Measurements from ENCODE around the gene HNRNPCL4. TPM values are rescaled to one million over a fixed set of nuclear protein-coding genes. Genes with fewer than 3 reads are reported as not detected.

The HNRNPCL4 gene
- not detected in 2 replicates for total RNA-seq

GRCh38 chr1:13165531-13165930, at the start of gene HNRNPCL4:
TSS of gene HNRNPCL4 (minus strand) at chr1:13165631. CDS start at chr1:13165467, 164 bp downstream.

GRCh38 chr1:13201309-13201708, 35.9 kb upstream of the HNRNPCL4 start, which contains the start of gene PRAMEF13:
TSS of gene PRAMEF13 (minus strand) at chr1:13201409. CDS start at chr1:13199589, 1,820 bp downstream.

GRCh38 chr1:13171548-13171947, 6.1 kb upstream of the HNRNPCL4 start, which contains the start of gene PRAMEF9:
TSS of gene PRAMEF9 (plus strand) at chr1:13171848. CDS start at chr1:13175281, 3,433 bp downstream.

DNA sequence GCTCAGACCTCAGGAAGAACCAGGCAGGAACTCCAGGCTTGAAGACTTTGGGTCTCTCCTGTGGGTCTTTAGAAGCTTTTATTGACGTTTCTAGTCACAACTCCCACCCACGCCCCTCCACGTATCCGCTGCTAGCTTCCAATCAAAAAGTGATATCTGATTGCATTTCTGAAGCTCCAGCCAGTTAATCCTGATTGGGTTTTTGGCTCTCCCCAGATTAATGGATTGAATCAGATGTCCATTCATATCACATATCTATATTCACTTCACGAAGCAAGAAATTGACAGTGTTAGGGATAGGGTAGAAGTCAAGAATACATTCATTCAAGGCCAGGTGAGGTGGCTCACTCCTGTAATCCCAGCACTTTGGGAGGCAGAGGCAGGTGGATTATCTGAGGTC, 9.5 kb downstream of the HNRNPCL4 start, which contains the start of gene PRAMEF26:
Gene PRAMEF26, minus strand, starts transcription at position 101 of the 400 bp plus-strand sequence. CDS start 2,914 bp downstream, outside the sequence.

DNA sequence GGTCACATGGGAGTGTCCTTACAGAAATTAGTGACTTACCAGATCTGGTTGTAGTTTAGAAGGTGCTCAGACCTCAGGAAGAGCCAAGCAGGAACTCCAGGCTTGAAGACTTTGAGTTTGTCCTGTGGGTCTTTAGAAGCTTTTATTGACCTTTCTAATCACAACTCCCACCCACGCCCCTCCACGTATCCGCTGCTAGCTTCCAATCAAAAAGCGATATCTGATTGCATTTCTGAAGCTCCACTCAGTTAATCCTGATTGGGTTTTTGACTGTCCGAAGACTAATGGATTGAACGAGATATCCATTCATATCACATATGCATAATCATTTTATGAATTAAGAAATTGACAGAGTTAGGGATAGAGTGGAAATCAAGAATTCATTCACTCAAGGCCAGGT, 48.7 kb downstream of the HNRNPCL4 start, which contains the start of gene HNRNPCL2:
Gene HNRNPCL2, minus strand, starts transcription at position 101 of the 400 bp plus-strand sequence. CDS start 454 bp downstream, outside the sequence.

Other genes with a start within 250 kb of the HNRNPCL4 start
- not detected in 2 replicates for gene PRAMEF7, start 249.0 kb downstream of the HNRNPCL4 start, total RNA-seq
- gene PRAMEF6, start 218.1 kb downstream of the HNRNPCL4 start, total RNA-seq = not detected in 2 replicates
- gene PRAMEF27, start 109.1 kb downstream of the HNRNPCL4 start, total RNA-seq = not detected in 2 replicates
- gene HNRNPCL3, start 104.9 kb downstream of the HNRNPCL4 start, total RNA-seq = not detected in 2 replicates
- gene PRAMEF25, start 94.9 kb downstream of the HNRNPCL4 start, total RNA-seq = not detected in 2 replicates
- not detected in 2 replicates for gene HNRNPCL2, start 48.8 kb downstream of the HNRNPCL4 start, total RNA-seq
- gene PRAMEF26, start 9.6 kb downstream of the HNRNPCL4 start, total RNA-seq = not detected in 2 replicates
- gene PRAMEF9, start 6.2 kb upstream of the HNRNPCL4 start, total RNA-seq = not detected in 2 replicates
- gene PRAMEF13, start 35.8 kb upstream of the HNRNPCL4 start, total RNA-seq = not detected in 2 replicates
- gene PRAMEF18, start 60.5 kb upstream of the HNRNPCL4 start, total RNA-seq = not detected in 2 replicates
- gene PRAMEF5, start 88.6 kb upstream of the HNRNPCL4 start, total RNA-seq = not detected in 2 replicates
- gene PRAMEF8, start 119.5 kb upstream of the HNRNPCL4 start, total RNA-seq = not detected in 2 replicates
- gene PRAMEF33, start 137.9 kb upstream of the HNRNPCL4 start, total RNA-seq = not detected in 2 replicates
- gene PRAMEF15, start 149.9 kb upstream of the HNRNPCL4 start, total RNA-seq = not detected in 2 replicates
- gene PRAMEF14, start 181.5 kb upstream of the HNRNPCL4 start, total RNA-seq = not detected in 2 replicates
- gene PRAMEF19, start 206.3 kb upstream of the HNRNPCL4 start, total RNA-seq = not detected in 2 replicates
- gene PRAMEF17, start 224.0 kb upstream of the HNRNPCL4 start, total RNA-seq = not detected in 2 replicates
- gene PRAMEF20, start 244.8 kb upstream of the HNRNPCL4 start, total RNA-seq = not detected in 2 replicates

All from smooth muscle cell of bladder (primary cell).